Left forelimb (tissue), 1 donor: ENCODE measurements around the gene KCNC3.

Experiments used
- DNase-seq: peaks from one replicate; pipeline ENCODE4 v3.0.0-alpha.2; 2018; ENCODE audit warnings: low spot score

The KCNC3 gene

DNA sequence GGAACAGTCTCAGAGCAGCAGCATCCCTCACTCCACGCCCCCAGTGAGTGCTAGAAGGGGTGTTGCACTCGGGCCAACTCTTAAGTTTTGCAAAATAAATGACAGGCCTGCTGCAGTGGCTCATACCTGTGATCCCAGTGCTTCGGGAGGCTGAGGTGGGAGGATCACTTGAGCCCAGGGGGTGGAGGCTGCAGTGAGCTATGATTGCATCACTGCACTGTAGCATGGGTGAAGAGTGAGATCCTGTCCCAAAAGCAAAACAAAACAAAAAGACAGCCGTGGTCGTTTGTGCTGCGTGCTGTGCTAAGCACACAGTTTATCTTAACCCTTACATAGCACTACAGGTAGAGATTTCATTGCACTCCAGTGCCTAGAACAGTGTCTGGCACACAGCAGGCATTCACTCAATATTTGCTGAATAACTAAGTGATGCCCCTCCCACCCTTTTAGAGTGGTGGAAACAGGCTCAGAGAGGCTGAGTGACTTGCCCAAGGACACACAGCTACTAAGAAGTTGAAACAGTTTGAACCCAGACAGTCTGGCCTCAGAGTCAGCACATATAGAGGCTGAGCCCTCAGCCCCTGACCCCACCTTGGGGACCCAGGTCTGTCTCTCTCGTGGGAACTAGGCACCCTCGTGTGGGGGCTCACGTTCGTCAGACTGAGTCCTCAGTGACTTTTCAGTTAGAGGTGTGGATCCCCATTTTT, 18.3 kb downstream of the KCNC3 start:
- no peak for DNase-seq

DNA sequence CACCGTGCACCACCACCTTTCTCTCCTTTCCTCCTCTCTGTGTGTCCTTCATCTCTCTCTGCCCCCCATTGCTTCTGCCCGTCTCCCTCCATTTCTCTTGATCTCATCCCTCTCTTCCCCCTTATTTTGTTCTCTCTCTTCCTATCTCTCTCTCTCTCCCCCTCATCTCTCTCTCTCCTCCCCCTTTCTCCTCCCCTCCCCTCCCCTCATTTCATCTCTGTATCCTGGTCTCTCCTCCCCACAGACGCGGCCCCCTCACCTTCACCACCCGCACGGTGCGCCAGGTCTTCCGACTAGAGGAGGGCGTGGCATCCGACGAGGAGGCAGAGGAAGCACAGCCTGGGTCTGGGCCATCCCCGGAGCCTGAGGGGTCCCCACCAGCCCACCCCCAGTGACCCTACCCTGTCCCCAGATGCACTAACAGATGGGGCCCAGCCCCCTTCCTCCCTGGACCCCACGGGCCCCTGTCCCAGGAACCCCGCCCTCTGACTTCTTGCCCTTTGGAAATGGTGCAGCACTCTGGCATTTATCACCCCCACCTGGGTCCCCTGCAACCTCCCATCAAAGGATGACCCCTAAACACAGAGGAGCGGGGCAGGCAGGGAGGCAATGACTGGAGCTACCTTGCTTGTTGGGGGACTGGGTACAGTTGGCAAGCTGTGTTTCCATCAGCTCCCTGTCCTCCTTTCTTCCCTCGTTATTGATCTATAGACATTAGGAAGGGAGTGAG, 19.6 kb downstream of the KCNC3 start:
- DNase-seq: no peak

DNA sequence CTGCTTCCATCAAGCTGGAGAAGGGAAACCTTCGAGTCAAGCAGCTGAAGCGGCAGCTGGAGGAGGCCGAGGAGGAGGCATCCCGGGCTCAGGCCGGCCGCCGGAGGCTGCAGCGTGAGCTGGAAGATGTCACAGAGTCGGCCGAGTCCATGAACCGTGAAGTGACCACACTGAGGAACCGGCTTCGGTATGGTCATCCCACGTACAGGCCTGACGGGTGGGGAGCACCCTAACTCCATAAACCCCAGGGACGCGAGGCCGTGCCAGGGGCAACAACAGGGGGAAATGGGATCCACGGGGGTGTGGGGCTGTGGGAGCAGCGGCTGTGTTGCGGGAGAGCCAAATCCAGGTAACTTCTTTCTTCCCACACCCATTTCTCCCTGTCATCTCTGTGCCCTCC, 20.2 kb downstream of the KCNC3 start:
- DNase-seq: no peak

DNA sequence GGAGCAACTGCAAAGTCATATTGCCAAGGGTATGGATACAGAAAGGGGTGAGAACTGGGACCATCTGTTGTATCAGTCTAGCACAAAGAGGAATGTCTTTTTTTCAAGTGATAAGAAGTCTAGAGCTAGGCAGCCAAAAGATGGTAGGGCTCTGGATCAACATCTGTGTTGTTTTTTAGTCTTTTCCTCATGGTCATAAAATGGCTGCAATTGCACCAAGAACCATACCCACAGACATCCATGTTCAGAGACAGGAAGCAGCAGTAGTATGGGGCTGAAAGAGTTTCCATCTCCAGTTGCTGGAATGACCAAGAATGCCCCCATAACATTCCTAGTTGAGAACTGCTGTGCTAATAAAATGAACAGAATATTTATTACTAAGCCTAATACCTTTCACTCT, 25.6 kb downstream of the KCNC3 start:
- DNase-seq: no peak

DNA sequence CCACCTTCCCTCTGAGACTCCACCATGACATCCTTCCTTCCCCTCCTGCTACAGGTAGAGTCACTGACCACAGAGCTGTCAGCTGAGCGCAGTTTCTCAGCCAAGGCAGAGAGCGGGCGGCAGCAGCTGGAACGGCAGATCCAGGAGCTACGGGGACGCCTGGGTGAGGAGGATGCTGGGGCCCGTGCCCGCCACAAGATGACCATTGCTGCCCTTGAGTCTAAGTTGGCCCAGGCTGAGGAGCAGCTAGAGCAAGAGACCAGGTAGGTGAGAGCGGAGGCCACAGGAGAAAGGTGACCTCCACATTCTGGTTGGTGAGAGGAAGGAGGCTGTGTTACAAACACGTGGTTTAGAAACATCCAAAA, 27.6 kb downstream of the KCNC3 start:
- DNase-seq: no peak

DNA sequence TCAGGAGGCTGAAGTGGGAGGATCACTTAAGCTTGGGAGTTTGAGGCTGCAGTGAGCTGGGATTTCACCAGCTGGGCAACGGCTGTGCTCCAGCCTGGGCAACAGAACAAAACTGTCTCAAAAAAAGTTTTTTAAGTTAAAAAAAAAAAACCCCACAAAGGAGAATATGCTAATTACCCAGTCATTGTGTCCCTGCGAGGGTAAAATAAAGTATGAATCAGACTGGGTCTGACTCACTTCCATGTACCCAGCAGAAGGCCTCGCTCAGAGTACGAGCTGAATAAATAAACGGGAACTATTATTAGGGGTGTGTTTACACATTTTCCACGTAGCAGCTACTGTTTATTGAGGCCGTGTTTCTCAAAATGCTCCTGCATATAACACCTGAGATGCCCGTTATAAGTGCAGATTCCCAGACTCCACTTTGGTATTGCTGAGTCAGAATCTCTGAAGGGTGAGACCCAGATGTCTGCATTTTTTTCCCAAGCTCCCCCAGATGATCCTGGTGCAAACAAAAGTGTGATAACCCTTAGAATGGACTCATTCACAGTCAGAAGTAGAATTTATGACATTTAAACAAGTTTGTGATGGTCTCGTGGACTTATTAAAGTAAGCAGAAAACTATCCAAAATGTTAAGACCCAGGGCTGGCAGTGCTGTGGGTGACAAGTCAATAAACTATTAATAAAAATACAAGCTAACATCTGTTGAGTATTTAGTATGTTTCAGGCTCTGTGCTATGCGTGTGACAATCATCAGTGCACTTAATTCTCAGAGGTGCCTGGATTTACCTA, 28.2 kb downstream of the KCNC3 start:
- DNase-seq: peak; percentile 18

DNA sequence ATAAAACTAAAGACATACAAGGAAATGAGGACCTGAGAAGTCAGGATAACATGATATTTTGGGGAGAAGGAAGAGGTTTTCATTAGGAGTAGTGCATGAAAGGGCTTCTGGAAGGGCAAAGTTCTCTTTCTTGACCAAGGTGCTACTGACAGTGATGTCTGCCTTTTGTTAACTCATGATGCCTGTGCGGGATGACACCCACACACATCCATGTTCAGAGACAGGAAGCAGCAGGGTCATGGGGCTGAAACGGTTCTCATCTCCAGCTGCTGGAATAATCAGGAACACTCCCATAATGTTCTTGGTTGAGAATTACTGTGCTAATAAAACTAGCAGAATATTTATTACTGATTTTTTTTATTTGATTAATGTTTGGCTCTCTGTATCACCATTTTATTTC, 29.1 kb downstream of the KCNC3 start:
- no peak for DNase-seq

DNA sequence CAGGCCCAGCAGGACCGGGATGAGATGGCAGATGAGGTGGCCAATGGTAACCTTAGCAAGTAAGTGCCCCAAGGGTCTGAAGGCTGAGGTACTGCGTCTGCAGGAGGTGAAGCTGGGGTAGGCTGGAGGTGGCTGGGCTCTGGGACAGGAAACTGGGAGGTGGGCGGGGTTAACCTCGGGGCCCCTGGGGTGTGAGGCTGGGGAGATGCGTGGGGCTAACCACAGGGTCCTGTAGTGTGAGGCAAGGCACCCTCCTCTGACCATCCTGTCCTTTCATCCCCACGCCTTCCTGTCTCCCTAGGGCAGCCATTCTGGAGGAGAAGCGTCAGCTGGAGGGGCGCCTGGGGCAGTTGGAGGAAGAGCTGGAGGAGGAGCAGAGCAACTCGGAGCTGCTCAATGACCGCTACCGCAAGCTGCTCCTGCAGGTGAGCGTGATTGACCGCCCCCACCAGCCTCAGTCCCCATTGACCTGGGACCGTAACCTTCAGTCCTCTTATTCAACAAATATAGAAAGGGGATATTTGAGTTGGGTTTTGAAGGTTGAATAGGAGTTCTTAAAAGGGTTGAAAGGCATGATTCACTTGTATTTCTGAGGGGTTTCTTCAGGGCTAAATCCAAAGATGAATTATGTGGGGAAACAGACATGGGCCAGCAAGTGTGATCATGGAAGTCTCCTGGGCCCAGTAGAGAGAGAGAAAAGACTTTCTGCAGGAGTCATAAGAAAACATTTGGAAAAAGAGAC, 35.7 kb downstream of the KCNC3 start:
- no peak for DNase-seq

GRCh38 chr19:50292216-50292827, 36.9 kb downstream of the KCNC3 start:
- no peak for DNase-seq

DNA sequence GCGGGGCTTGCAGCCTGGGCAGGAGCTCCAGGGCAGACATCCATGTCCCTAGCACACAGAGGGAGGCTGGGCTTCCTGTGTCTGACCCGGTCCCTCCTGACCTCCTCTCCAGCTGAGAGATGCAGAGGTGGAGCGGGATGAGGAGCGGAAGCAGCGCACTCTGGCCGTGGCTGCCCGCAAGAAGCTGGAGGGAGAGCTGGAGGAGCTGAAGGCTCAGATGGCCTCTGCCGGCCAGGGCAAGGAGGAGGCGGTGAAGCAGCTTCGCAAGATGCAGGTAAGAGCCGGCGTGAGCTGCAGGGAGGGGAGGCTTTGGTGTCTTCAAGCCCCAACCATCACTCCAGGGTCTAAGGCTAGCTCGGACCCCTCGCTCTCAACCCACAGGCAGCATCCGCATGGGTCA, 38.4 kb downstream of the KCNC3 start:
- DNase-seq: no peak

DNA sequence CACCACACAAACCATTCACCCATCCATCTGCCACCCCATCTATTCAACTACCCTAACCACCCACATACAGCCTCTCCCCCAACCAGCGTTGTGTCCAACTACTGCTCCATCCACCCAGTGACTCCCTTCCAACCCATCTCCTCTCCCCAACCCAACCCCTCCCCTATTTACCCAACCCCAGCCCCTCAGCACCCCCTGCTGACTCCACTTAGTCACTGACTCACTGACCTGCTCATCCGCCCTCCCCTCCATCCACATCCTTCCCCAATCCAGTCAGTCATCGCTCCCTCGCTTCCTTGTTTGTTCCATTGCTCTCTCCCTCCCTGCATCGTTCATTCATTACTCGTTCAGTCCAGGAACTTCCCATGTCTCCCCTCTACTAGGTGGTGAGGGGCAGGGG, 39.2 kb downstream of the KCNC3 start:
- DNase-seq: no peak

GRCh38 chr19:50288954-50289353, 40.2 kb downstream of the KCNC3 start:
- DNase-seq: no peak

GRCh38 chr19:50287331-50287730, 41.8 kb downstream of the KCNC3 start:
- no peak for DNase-seq

- DNase-seq: no peak
These were observed 42.7 kb downstream of the KCNC3 start for GRCh38 chr19:50286443-50286842.

DNA sequence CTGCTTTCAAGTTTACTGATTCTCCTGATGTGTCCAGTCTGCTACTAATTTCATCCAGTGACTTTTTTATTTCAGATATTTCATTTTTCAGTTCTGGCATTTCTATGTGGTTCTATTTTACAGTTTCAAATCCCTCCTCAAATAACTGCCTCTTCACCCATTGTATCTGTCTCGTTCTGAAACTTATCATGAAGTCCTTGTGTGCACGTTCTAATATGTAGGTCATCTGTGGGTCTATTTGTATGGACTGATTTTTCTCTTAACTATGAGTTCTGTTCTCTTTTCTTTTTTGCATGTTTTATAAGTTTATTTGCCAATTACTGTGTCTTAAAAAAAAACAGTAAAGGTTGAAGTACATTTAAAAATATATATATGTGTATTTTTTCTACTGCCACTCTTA, 43.3 kb downstream of the KCNC3 start:
- DNase-seq: no peak

GRCh38 chr19:50281491-50281890, 47.7 kb downstream of the KCNC3 start:
- DNase-seq: no peak

- no peak for DNase-seq
These were observed 48.2 kb downstream of the KCNC3 start for GRCh38 chr19:50280983-50281382.

- DNase-seq: peak; percentile 50
These were observed 49.1 kb downstream of the KCNC3 start for GRCh38 chr19:50280074-50280473.

GRCh38 chr19:50277966-50278580, 51.1 kb downstream of the KCNC3 start:
- no peak for DNase-seq

- DNase-seq: no peak
These were observed 52.7 kb downstream of the KCNC3 start for GRCh38 chr19:50276370-50277063.
